Measurements from ENCODE around the gene ATF7.

DNA sequence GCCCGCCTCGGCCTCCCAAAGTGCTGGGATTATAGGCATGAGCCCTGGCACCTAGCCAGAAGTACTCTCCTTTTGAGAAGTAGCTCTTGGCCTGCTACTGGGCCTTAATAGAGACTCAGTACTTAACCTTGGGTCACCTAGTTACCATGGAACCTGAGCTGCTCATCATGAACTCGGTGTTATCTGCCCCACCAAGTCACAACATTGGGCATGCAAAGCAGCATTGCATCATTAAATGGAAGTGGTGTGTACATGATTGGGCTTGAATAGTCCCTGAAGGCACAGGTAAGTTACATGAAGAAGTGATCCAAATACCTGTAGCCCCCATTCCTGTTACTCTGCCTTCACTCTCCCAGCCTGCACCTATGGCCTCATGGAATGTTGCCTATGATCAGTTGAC, 18.0 kb upstream of the ATF7 start:
- TF ChIP-seq, protein P1, sequence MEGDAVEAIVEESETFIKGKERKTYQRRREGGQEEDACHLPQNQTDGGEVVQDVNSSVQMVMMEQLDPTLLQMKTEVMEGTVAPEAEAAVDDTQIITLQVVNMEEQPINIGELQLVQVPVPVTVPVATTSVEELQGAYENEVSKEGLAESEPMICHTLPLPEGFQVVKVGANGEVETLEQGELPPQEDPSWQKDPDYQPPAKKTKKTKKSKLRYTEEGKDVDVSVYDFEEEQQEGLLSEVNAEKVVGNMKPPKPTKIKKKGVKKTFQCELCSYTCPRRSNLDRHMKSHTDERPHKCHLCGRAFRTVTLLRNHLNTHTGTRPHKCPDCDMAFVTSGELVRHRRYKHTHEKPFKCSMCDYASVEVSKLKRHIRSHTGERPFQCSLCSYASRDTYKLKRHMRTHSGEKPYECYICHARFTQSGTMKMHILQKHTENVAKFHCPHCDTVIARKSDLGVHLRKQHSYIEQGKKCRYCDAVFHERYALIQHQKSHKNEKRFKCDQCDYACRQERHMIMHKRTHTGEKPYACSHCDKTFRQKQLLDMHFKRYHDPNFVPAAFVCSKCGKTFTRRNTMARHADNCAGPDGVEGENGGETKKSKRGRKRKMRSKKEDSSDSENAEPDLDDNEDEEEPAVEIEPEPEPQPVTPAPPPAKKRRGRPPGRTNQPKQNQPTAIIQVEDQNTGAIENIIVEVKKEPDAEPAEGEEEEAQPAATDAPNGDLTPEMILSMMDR (IDR thresholded peaks at IDR 0.05; ENCODE audit: extremely low read depth in 1 of 2, insufficient read depth in 1 of 2, low read depth in 1 of 2, low read length in 2 of 2): no peak
- TF ChIP-seq POLR2A (IDR thresholded peaks at IDR 0.05; ENCODE audit: low read depth, low read length): no peak
- no peak for TF ChIP-seq EZH2 (IDR thresholded peaks at IDR 0.05; ENCODE audit: borderline replicate concordance, low read depth, low read length, severe bottlenecking)
- no peak for TF ChIP-seq JUN (IDR thresholded peaks at IDR 0.05; ENCODE audit: borderline replicate concordance, insufficient read depth, insufficient read length, low read depth)
- no peak for TF ChIP-seq MYC (IDR thresholded peaks at IDR 0.05; ENCODE audit: low read depth, low read length)
- no peak for TF ChIP-seq GATA2 (IDR thresholded peaks at IDR 0.05; ENCODE audit: insufficient read depth, insufficient read length, low read depth, low read length)
- TF ChIP-seq POLR2AphosphoS5 (IDR thresholded peaks at IDR 0.05; ENCODE audit: insufficient read depth, low read depth, low read length): no peak
- TF ChIP-seq, protein P2, sequence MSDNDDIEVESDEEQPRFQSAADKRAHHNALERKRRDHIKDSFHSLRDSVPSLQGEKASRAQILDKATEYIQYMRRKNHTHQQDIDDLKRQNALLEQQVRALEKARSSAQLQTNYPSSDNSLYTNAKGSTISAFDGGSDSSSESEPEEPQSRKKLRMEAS (IDR thresholded peaks at IDR 0.05; ENCODE audit: insufficient read depth, insufficient read length): no peak
